HEK293 (cell line): Measurements from ENCODE around the gene PDE3A.

Experiments
- CTCF ChIA-PET: fragments of 350-600 bp; formaldehyde crosslinking; extraction: SDS; loops from one replicate; lab custom pipeline; 2021; ENCODE audit warnings: antibody characterized with exemption; lab: Yijun Ruan, JAX
- POLR2A ChIA-PET: fragments of 300-600 bp; formaldehyde crosslinking; extraction: SDS; loops from one replicate; lab custom pipeline; 2020; ENCODE audit warnings: antibody characterized with exemption, inconsistent platforms; lab: Yijun Ruan, JAX
- H3K27ac ChIP-seq: fragments of 200-500 bp; sonication (Bioruptor generic); 2 replicates; pipeline ENCODE4 v1.5.1; 2014; ENCODE audit warnings: low read depth, low read length, control low read depth, inconsistent platforms; ENCODE audit errors: extremely low read depth
- H3K36me3 ChIP-seq, 2 experiments: fragments of 200-500 bp in 1 of 2; sonication (Bioruptor generic) in 1 of 2; 1 replicate in 1 of 2; 2 replicates in 1 of 2; pipeline ENCODE4 v1.5.1; 2014 to 2017; ENCODE audit warnings: inconsistent platforms in 2 of 2, low read length in 2 of 2; ENCODE audit not compliant: control insufficient read depth in 2 of 2, insufficient read depth in 1 of 2
- H3K4me1 ChIP-seq: fragments of 200-500 bp; sonication (Bioruptor generic); 2 replicates; pipeline ENCODE4 v1.5.1; 2014; ENCODE audit warnings: mild to moderate bottlenecking, low read length, inconsistent platforms; ENCODE audit not compliant: control insufficient read depth, insufficient read depth
- H3K4me3 ChIP-seq: 2 replicates; pipeline ENCODE4 v1.5.1; 2011; ENCODE audit warnings: low read depth, mild to moderate bottlenecking, control low read depth, low read length, moderate library complexity
- H3K9me3 ChIP-seq: fragments of 200-500 bp; sonication (Bioruptor generic); 2 replicates; pipeline ENCODE4 v1.5.1; 2014; ENCODE audit warnings: low read depth, low read length, inconsistent platforms; ENCODE audit not compliant: control insufficient read depth, insufficient read depth
- GLI4 ChIP-seq: fragments of 450-650 bp; formaldehyde crosslinking; IDR thresholded peaks from 2 replicates; pipeline ENCODE4 v1.5.1; 2016; ENCODE audit warnings: missing biosample characterization, missing genetic modification characterization
- MYNN ChIP-seq: fragments of 450-650 bp; formaldehyde crosslinking; IDR thresholded peaks from 2 replicates; pipeline ENCODE4 v1.5.1; 2016; ENCODE audit warnings: missing biosample characterization, missing genetic modification characterization, borderline replicate concordance
- ZNF112 ChIP-seq: fragments of 450-650 bp; formaldehyde crosslinking; IDR thresholded peaks from 2 replicates; pipeline ENCODE4 v1.5.0; 2017; ENCODE audit warnings: missing biosample characterization, missing genetic modification characterization
- ZNF157 ChIP-seq: fragments of 450-650 bp; formaldehyde crosslinking; IDR thresholded peaks from 2 replicates; pipeline ENCODE4 v1.5.1; 2016; ENCODE audit warnings: missing biosample characterization, missing genetic modification characterization
- ZNF2 ChIP-seq: fragments of 450-650 bp; formaldehyde crosslinking; IDR thresholded peaks from 2 replicates; pipeline ENCODE4 v1.5.1; 2016; ENCODE audit warnings: missing biosample characterization, missing genetic modification characterization
- ZNF610 ChIP-seq: fragments of 450-650 bp; formaldehyde crosslinking; IDR thresholded peaks from 2 replicates; pipeline ENCODE4 v1.5.1; 2016; ENCODE audit warnings: missing biosample characterization, missing genetic modification characterization, borderline replicate concordance
- ZNF654 ChIP-seq: fragments of 450-650 bp; formaldehyde crosslinking; IDR thresholded peaks from 2 replicates; pipeline ENCODE4 v1.5.1; 2016; ENCODE audit warnings: low read depth, missing biosample characterization, missing genetic modification characterization
- ZNF670 ChIP-seq: fragments of 450-650 bp; formaldehyde crosslinking; IDR thresholded peaks from 2 replicates; pipeline ENCODE4 v1.5.1; 2016; ENCODE audit warnings: missing biosample characterization, missing genetic modification characterization, low read depth
- ZNF843 ChIP-seq: fragments of 450-650 bp; formaldehyde crosslinking; IDR thresholded peaks from 2 replicates; pipeline ENCODE4 v1.5.1; 2016; ENCODE audit warnings: missing biosample characterization, missing genetic modification characterization
- TF ChIP-seq, protein P1 (sequence below): IDR thresholded peaks from 2 replicates; pipeline ENCODE4 v1.6.1; 2011; ENCODE audit warnings: mild to moderate bottlenecking, low read depth, low read length, borderline replicate concordance
- TF ChIP-seq, protein P2 (sequence below): fragments of 450-650 bp; formaldehyde crosslinking; IDR thresholded peaks from 2 replicates; pipeline ENCODE4 v1.5.1; 2016; ENCODE audit warnings: missing biosample characterization, missing genetic modification characterization
- TF ChIP-seq, protein P3 (sequence below): fragments of 450-650 bp; formaldehyde crosslinking; IDR thresholded peaks from 2 replicates; pipeline ENCODE4 v1.5.1; 2016; ENCODE audit warnings: missing biosample characterization, missing genetic modification characterization
- TF ChIP-seq, protein P4 (sequence below): fragments of 450-650 bp; formaldehyde crosslinking; IDR thresholded peaks from 2 replicates; pipeline ENCODE4 v1.5.1; 2016; ENCODE audit warnings: missing biosample characterization, missing genetic modification characterization

Gene PDE3A

DNA sequence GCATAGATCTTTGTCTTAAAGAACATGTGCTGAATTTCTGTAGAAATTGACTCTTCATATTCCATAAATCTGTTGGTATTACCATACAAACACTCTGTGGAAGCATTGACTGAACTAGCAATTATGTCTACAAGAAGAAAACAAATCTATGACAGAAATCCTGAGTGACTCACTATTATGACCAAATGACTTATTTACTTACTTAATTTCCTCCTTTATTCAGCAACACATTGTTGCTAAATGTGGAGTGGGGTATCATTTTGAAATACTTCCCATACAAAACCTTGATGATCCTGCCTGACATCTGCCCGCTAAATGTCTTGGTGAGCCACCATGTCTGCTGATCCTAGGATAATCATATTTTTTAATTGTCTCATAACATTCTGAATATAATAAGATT lies 227.7 kb downstream of the PDE3A start (continued):
- TF ChIP-seq, protein P1, sequence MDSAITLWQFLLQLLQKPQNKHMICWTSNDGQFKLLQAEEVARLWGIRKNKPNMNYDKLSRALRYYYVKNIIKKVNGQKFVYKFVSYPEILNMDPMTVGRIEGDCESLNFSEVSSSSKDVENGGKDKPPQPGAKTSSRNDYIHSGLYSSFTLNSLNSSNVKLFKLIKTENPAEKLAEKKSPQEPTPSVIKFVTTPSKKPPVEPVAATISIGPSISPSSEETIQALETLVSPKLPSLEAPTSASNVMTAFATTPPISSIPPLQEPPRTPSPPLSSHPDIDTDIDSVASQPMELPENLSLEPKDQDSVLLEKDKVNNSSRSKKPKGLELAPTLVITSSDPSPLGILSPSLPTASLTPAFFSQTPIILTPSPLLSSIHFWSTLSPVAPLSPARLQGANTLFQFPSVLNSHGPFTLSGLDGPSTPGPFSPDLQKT = no peak
- TF ChIP-seq ZNF610 (tag by site-specific recombination) (no peak), ZNF112 (tag by site-specific recombination) (no peak), MYNN (tag by site-specific recombination) (no peak)
- TF ChIP-seq, protein P2, sequence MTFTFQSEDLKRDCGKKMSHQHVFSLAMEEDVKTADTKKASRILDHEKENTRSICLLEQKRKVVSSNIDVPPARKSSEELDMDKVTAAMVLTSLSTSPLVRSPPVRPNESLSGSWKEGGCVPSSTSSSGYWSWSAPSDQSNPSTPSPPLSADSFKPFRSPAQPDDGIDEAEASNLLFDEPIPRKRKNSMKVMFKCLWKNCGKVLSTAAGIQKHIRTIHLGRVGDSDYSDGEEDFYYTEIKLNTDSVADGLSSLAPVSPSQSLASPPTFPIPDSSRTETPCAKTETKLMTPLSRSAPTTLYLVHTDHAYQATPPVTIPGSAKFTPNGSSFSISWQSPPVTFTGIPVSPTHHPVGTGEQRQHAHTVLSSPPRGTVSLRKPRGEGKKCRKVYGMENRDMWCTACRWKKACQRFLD (tag by site-specific recombination) = no peak

DNA sequence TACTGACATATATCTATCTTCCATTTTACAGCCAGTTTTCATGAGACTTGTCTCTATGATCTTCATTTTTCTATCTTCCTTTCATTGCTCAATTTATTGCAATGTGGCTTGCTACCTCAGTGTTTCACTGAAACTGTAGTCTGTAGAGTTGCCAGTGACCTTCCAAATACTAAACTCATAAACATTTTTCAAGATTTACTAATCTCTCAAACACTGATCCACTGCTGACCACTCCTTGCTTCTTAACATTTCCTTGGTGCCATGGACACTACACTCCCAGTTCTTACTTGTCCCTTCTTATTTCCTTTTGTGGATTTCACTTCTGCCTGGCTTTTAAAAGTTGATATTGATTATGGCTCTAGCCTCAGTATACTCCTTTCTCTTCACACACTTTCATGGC lies 231.4 kb downstream of the PDE3A start:
- TF ChIP-seq, protein P3, sequence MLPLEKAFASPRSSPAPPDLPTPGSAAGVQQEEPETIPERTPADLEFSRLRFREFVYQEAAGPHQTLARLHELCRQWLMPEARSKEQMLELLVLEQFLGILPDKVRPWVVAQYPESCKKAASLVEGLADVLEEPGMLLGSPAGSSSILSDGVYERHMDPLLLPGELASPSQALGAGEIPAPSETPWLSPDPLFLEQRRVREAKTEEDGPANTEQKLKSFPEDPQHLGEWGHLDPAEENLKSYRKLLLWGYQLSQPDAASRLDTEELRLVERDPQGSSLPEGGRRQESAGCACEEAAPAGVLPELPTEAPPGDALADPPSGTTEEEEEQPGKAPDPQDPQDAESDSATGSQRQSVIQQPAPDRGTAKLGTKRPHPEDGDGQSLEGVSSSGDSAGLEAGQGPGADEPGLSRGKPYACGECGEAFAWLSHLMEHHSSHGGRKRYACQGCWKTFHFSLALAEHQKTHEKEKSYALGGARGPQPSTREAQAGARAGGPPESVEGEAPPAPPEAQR (tag by site-specific recombination) = no peak
- no peak for TF ChIP-seq ZNF670 (tag by site-specific recombination)
- TF ChIP-seq GLI4 (tag by site-specific recombination) = no peak
- TF ChIP-seq, protein P4, sequence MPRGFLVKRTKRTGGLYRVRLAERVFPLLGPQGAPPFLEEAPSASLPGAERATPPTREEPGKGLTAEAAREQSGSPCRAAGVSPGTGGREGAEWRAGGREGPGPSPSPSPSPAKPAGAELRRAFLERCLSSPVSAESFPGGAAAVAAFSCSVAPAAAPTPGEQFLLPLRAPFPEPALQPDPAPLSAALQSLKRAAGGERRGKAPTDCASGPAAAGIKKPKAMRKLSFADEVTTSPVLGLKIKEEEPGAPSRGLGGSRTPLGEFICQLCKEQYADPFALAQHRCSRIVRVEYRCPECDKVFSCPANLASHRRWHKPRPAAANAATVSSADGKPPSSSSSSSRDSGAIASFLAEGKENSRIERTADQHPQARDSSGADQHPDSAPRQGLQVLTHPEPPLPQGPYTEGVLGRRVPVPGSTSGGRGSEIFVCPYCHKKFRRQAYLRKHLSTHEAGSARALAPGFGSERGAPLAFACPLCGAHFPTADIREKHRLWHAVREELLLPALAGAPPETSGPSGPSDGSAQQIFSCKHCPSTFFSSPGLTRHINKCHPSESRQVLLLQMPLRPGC = no peak
- no peak for TF ChIP-seq ZNF2 (tag by site-specific recombination)
- Histone ChIP-seq H3K4me3 (no peak overlapping the region), H3K4me1 (no peaks in the 10 kb centered on the region), H3K27ac (no peak overlapping the region), H3K9me3 (no peaks in the 10 kb centered on the region), H3K36me3 (no peaks in the 10 kb centered on the region)
- ChIA-PET POLR2A (no interaction called here), CTCF (interaction anchor here (0.7 kb wide), 1 partner anchor 859 kb away, joined by 3 read pairs; no protein-coding TSS in a partner anchor)

DNA sequence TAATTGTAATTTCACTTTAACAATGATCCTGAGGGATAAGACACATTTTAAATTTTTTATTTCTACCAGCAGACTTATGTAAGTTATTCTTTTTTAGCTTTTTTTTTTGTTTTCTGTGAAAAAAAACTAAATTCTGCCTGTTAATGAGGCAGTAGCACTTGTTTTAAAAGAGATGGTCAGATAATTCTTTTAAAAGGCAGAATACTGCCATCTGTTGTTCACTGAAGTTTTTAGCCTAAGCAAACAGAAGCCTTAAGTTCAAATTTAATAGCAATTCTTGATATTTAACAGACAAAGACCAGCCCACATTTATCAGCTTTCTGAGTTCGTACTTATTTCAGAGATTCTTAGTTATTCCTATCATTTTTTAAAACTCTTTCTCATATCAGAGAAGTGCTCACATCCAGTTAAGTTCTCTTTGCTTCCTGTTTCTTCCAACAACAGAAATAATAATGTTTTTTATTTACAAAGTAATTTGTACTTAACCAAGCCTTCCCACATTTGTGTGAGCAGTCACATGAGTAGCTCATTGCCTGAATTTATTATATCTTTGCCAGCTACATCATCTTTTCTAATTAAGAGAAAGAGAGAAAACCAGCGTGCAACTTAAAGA lies 233.4 kb downstream of the PDE3A start:
- TF ChIP-seq ZNF157 (tag by site-specific recombination) = no peak
- TF ChIP-seq ZNF654 (tag by site-specific recombination) = peak; percentile 38
- no peak for TF ChIP-seq ZNF843 (tag by site-specific recombination)
- TF ChIP-seq, all 188 proteins: peak for 1
- H3K9me3 ChIP-seq = no peaks in the 10 kb centered on the region
- ChIA-PET POLR2A (no interaction called here), CTCF (interaction anchor here (0.6 to 2.0 kb wide), 3 partner anchors 26 to 625 kb away, joined by 3 to 9 read pairs (median 3); no protein-coding TSS in a partner anchor)
- no peaks in the 10 kb centered on the region for H3K4me1 ChIP-seq
- no peak overlapping the region for H3K27ac ChIP-seq
- H3K36me3 ChIP-seq = no peaks in the 10 kb centered on the region
- no peak overlapping the region for H3K4me3 ChIP-seq
